WTC11 (cell line): ENCODE results near the gene LRRC23. TPM values are rescaled to one million over a fixed set of nuclear protein-coding genes. Genes with fewer than 3 reads are reported as not detected.

Experiments
- ATAC-seq: fragments of 200-7000 bp; cut with Tn5 transposase; 2 replicates; pipeline ENCODE4 v1.10.0; 2021; ENCODE audit warnings: mild to moderate bottlenecking, moderate library complexity
- CTCF ChIA-PET: fragments of 300-600 bp; sonication (Branson Sonifier 250); formaldehyde crosslinking; loops from one replicate; lab custom pipeline; 2021; ENCODE audit warnings: antibody characterized with exemption; lab: Charles Lee
- POLR2A ChIA-PET: fragments of 350-600 bp; sonication (Branson Sonifier 250); formaldehyde crosslinking; loops from one replicate; lab custom pipeline; 2021; ENCODE audit warnings: antibody characterized with exemption; lab: Charles Lee
- DNase-seq: peaks from one replicate; pipeline ENCODE4 v3.0.0; 2021; ENCODE audit warnings: low spot score
- H3K27ac Mint-ChIP-seq: 2 replicates; pipeline ENCODE4 v1.8.0; 2021; ENCODE audit warnings: mixed read lengths
- H3K27me3 Mint-ChIP-seq: 2 replicates; pipeline ENCODE4 v1.8.0; 2021; ENCODE audit warnings: low read depth, mild to moderate bottlenecking, moderate library complexity, mixed read lengths
- H3K36me3 Mint-ChIP-seq: 2 replicates; pipeline ENCODE4 v1.8.0; 2021; ENCODE audit warnings: mixed read lengths
- H3K4me1 Mint-ChIP-seq: 2 replicates; pipeline ENCODE4 v1.8.0; 2022; ENCODE audit warnings: mixed read lengths
- H3K4me3 Mint-ChIP-seq: 2 replicates; pipeline ENCODE4 v1.8.0; 2021; ENCODE audit warnings: mild to moderate bottlenecking, moderate library complexity, mixed read lengths
- H3K9me3 Mint-ChIP-seq: 2 replicates; pipeline ENCODE4 v1.8.0; 2021; ENCODE audit warnings: mixed read lengths
- ETV6 ChIP-seq: sonication (generic); formaldehyde crosslinking; IDR thresholded peaks from 2 replicates; pipeline ENCODE4 v1.8.1; 2022; ENCODE audit warnings: mild to moderate bottlenecking, missing genetic modification reagents
- SP1 ChIP-seq: sonication (generic); formaldehyde crosslinking; conservative IDR thresholded peaks from 2 replicates; pipeline ENCODE4 v1.8.1; 2022; ENCODE audit warnings: missing genetic modification reagents
- ZNF232 ChIP-seq: sonication (generic); formaldehyde crosslinking; IDR thresholded peaks from 2 replicates; pipeline ENCODE4 v1.8.0; 2022; ENCODE audit warnings: mild to moderate bottlenecking, missing genetic modification reagents
- ZNF317 ChIP-seq: sonication (generic); formaldehyde crosslinking; IDR thresholded peaks from 2 replicates; pipeline ENCODE4 v1.8.1; 2023; ENCODE audit warnings: low read depth, mild to moderate bottlenecking, moderate library complexity, missing genetic modification reagents, borderline replicate concordance
- ZNF671 ChIP-seq: fragments of 250-450 bp; sonication (Bioruptor Pico); IDR thresholded peaks from 2 replicates; pipeline ENCODE4 v1.8.0; 2021; ENCODE audit warnings: mild to moderate bottlenecking
- total RNA-seq: library from RNA; stranded (reverse); gene quantifications from 3 replicates; pipeline ENCODE4 v1.2.3, GENCODE V29; 2021
- TF ChIP-seq, protein P1 (sequence below): fragments of 250-450 bp; sonication (Bioruptor Pico); conservative IDR thresholded peaks from 2 replicates; pipeline ENCODE4 v1.9.0; 2021; ENCODE audit warnings: mild to moderate bottlenecking
- TF ChIP-seq, protein P2 (sequence below): fragments of 200-600 bp; IDR thresholded peaks from 2 replicates; pipeline ENCODE4 v1.8.0; 2022; ENCODE audit warnings: antibody characterized with exemption
- TF ChIP-seq, protein P3 (sequence below): sonication (generic); formaldehyde crosslinking; IDR thresholded peaks from 2 replicates; pipeline ENCODE4 v1.8.1; 2023; ENCODE audit warnings: mild to moderate bottlenecking, missing genetic modification reagents, moderate library complexity
- TF ChIP-seq, protein P4 (sequence below): fragments of 250-450 bp; sonication (Bioruptor Pico); IDR thresholded peaks from 2 replicates; pipeline ENCODE4 v1.9.0; 2021; ENCODE audit warnings: mild to moderate bottlenecking
- TF ChIP-seq, protein P5 (sequence below): sonication (generic); formaldehyde crosslinking; IDR thresholded peaks from 2 replicates; pipeline ENCODE4 v1.8.1; 2023; ENCODE audit warnings: mild to moderate bottlenecking, moderate library complexity, missing genetic modification reagents
- TF ChIP-seq, protein P6 (sequence below): fragments of 250-450 bp; sonication (Bioruptor Pico); IDR thresholded peaks from 2 replicates; pipeline ENCODE4 v2.1.2; 2022; ENCODE audit warnings: mild to moderate bottlenecking, moderate library complexity
- TF ChIP-seq, protein P7 (sequence below): sonication (generic); formaldehyde crosslinking; IDR thresholded peaks from 2 replicates; pipeline ENCODE4 v1.8.0; 2022; ENCODE audit warnings: missing genetic modification reagents
- TF ChIP-seq, protein P8 (sequence below): sonication (generic); formaldehyde crosslinking; IDR thresholded peaks from 2 replicates; pipeline ENCODE4 v1.8.1; 2022; ENCODE audit warnings: mild to moderate bottlenecking, missing genetic modification reagents, moderate library complexity, borderline replicate concordance

Gene LRRC23
- total RNA-seq, 1 experiment from 2014 or later = 3.1 TPM

DNA sequence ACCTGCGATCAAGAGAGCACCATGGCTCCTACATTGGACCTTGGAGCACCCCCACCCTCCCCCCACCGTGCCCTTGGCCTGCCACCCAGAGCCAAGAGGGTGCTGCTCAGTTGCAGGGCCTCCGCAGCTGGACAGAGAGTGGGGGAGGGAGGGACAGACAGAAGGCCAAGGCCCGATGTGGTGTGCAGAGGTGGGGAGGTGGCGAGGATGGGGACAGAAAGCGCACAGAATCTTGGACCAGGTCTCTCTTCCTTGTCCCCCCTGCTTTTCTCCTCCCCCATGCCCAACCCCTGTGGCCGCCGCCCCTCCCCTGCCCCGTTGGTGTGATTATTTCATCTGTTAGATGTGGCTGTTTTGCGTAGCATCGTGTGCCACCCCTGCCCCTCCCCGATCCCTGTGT, 37.2 kb downstream of the LRRC23 start:
- ChIA-PET POLR2A (interaction anchor here (0.8 to 6.2 kb wide), 4 partner anchors 16 to 28 kb away, joined by 3 to 167 read pairs (median 34); no protein-coding TSS in a partner anchor), CTCF (interaction anchor here (1.3 to 5.5 kb wide), 2 partner anchors 16 to 70 kb away, joined by 4 to 53 read pairs; partner anchors contain the start of gene SPSB2)
- no peak overlapping the region for H3K4me3 Mint-ChIP-seq
- TF ChIP-seq, protein P1, sequence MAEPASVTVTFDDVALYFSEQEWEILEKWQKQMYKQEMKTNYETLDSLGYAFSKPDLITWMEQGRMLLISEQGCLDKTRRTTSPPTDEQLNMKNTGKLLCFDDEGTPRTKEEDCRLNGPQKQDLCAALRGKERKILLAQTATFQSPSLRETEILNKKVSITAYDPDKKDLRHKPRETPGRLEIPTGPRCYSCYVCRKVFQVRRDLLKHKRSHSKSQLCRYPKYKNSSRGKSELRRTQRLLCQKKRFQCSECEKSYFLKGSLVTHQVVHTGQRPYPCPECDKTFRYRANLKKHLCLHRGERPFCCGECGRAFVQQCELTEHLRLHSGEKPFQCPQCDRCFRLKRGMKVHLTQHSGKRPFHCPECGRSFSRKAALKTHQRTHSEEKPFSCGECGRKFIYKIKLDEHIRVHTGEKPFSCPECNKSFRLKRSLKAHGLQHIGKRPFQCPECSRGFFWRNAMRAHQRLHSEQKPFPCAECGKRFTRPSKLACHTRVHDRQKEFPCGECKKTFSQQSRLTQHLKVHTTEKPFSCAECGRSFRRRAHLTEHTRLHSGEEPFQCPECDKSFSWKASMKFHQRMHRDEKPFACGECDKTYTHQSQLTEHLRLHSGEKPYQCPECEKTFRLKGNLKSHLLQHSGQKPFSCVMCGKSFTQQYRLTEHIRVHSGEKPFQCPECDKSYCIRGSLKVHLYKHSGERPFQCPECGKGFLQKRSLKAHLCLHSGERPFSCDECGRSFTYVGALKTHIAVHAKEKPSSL (CRISPR knock-in tag) = no peak
- TF ChIP-seq SP1 = no peak
- TF ChIP-seq, protein P2, sequence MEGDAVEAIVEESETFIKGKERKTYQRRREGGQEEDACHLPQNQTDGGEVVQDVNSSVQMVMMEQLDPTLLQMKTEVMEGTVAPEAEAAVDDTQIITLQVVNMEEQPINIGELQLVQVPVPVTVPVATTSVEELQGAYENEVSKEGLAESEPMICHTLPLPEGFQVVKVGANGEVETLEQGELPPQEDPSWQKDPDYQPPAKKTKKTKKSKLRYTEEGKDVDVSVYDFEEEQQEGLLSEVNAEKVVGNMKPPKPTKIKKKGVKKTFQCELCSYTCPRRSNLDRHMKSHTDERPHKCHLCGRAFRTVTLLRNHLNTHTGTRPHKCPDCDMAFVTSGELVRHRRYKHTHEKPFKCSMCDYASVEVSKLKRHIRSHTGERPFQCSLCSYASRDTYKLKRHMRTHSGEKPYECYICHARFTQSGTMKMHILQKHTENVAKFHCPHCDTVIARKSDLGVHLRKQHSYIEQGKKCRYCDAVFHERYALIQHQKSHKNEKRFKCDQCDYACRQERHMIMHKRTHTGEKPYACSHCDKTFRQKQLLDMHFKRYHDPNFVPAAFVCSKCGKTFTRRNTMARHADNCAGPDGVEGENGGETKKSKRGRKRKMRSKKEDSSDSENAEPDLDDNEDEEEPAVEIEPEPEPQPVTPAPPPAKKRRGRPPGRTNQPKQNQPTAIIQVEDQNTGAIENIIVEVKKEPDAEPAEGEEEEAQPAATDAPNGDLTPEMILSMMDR = no peak
- TF ChIP-seq, protein P3, sequence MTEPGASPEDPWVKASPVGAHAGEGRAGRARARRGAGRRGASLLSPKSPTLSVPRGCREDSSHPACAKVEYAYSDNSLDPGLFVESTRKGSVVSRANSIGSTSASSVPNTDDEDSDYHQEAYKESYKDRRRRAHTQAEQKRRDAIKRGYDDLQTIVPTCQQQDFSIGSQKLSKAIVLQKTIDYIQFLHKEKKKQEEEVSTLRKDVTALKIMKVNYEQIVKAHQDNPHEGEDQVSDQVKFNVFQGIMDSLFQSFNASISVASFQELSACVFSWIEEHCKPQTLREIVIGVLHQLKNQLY (CRISPR knock-in tag) = no peak
- TF ChIP-seq ETV6 (CRISPR knock-in tag) = no peak
- TF ChIP-seq, protein P4, sequence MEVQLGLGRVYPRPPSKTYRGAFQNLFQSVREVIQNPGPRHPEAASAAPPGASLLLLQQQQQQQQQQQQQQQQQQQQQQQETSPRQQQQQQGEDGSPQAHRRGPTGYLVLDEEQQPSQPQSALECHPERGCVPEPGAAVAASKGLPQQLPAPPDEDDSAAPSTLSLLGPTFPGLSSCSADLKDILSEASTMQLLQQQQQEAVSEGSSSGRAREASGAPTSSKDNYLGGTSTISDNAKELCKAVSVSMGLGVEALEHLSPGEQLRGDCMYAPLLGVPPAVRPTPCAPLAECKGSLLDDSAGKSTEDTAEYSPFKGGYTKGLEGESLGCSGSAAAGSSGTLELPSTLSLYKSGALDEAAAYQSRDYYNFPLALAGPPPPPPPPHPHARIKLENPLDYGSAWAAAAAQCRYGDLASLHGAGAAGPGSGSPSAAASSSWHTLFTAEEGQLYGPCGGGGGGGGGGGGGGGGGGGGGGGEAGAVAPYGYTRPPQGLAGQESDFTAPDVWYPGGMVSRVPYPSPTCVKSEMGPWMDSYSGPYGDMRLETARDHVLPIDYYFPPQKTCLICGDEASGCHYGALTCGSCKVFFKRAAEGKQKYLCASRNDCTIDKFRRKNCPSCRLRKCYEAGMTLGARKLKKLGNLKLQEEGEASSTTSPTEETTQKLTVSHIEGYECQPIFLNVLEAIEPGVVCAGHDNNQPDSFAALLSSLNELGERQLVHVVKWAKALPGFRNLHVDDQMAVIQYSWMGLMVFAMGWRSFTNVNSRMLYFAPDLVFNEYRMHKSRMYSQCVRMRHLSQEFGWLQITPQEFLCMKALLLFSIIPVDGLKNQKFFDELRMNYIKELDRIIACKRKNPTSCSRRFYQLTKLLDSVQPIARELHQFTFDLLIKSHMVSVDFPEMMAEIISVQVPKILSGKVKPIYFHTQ = no peak
- no peak for TF ChIP-seq ZNF671 (CRISPR knock-in tag)
- TF ChIP-seq, protein P5, sequence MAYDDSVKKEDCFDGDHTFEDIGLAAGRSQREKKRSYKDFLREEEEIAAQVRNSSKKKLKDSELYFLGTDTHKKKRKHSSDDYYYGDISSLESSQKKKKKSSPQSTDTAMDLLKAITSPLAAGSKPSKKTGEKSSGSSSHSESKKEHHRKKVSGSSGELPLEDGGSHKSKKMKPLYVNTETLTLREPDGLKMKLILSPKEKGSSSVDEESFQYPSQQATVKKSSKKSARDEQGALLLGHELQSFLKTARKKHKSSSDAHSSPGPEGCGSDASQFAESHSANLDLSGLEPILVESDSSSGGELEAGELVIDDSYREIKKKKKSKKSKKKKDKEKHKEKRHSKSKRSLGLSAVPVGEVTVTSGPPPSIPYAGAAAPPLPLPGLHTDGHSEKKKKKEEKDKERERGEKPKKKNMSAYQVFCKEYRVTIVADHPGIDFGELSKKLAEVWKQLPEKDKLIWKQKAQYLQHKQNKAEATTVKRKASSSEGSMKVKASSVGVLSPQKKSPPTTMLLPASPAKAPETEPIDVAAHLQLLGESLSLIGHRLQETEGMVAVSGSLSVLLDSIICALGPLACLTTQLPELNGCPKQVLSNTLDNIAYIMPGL = no peak
- no peak for TF ChIP-seq ZNF232 (CRISPR knock-in tag)
- TF ChIP-seq, protein P6, sequence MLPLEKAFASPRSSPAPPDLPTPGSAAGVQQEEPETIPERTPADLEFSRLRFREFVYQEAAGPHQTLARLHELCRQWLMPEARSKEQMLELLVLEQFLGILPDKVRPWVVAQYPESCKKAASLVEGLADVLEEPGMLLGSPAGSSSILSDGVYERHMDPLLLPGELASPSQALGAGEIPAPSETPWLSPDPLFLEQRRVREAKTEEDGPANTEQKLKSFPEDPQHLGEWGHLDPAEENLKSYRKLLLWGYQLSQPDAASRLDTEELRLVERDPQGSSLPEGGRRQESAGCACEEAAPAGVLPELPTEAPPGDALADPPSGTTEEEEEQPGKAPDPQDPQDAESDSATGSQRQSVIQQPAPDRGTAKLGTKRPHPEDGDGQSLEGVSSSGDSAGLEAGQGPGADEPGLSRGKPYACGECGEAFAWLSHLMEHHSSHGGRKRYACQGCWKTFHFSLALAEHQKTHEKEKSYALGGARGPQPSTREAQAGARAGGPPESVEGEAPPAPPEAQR (CRISPR knock-in tag) = no peak
- no peak for TF ChIP-seq ZNF317
- TF ChIP-seq, protein P7, sequence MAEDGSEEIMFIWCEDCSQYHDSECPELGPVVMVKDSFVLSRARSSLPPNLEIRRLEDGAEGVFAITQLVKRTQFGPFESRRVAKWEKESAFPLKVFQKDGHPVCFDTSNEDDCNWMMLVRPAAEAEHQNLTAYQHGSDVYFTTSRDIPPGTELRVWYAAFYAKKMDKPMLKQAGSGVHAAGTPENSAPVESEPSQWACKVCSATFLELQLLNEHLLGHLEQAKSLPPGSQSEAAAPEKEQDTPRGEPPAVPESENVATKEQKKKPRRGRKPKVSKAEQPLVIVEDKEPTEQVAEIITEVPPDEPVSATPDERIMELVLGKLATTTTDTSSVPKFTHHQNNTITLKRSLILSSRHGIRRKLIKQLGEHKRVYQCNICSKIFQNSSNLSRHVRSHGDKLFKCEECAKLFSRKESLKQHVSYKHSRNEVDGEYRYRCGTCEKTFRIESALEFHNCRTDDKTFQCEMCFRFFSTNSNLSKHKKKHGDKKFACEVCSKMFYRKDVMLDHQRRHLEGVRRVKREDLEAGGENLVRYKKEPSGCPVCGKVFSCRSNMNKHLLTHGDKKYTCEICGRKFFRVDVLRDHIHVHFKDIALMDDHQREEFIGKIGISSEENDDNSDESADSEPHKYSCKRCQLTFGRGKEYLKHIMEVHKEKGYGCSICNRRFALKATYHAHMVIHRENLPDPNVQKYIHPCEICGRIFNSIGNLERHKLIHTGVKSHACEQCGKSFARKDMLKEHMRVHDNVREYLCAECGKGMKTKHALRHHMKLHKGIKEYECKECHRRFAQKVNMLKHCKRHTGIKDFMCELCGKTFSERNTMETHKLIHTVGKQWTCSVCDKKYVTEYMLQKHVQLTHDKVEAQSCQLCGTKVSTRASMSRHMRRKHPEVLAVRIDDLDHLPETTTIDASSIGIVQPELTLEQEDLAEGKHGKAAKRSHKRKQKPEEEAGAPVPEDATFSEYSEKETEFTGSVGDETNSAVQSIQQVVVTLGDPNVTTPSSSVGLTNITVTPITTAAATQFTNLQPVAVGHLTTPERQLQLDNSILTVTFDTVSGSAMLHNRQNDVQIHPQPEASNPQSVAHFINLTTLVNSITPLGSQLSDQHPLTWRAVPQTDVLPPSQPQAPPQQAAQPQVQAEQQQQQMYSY (CRISPR knock-in tag) = no peak
- TF ChIP-seq, protein P8, sequence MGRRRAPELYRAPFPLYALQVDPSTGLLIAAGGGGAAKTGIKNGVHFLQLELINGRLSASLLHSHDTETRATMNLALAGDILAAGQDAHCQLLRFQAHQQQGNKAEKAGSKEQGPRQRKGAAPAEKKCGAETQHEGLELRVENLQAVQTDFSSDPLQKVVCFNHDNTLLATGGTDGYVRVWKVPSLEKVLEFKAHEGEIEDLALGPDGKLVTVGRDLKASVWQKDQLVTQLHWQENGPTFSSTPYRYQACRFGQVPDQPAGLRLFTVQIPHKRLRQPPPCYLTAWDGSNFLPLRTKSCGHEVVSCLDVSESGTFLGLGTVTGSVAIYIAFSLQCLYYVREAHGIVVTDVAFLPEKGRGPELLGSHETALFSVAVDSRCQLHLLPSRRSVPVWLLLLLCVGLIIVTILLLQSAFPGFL (CRISPR knock-in tag) = no peak
- peaks cover 48% of the 10 kb centered on the region for H3K4me1 Mint-ChIP-seq
- H3K27me3 Mint-ChIP-seq = no peaks in the 10 kb centered on the region
- peaks cover 15% of the 10 kb centered on the region for H3K36me3 Mint-ChIP-seq
- no peak for ATAC-seq
- H3K9me3 Mint-ChIP-seq = no peaks in the 10 kb centered on the region
- no peak for DNase-seq
- no peak overlapping the region for H3K27ac Mint-ChIP-seq
